IMR-90 (cell line): ENCODE measurements around the gene NFKBIA. TPM values are rescaled to one million over a fixed set of nuclear protein-coding genes. Genes with fewer than 3 reads are reported as not detected.
A peak's percentile ranks its signal among the peaks of the same experiment; 100 is the strongest.

ENCODE experiments used
- ATAC-seq: fragments of 200-7000 bp; cut with Tn5 transposase; 2 replicates; pipeline ENCODE4 v1.9.1; 2020; ENCODE audit warnings: low read depth, mild to moderate bottlenecking, moderate library complexity
- BruUV-seq: library from RNA; stranded (reverse); fragments of 400-500 nt; replicated peaks from 2 replicates; lab custom pipeline; 2021; lab: Mats Ljungman, UMichigan
- CTCF ChIA-PET: fragments of 300-600 bp; formaldehyde crosslinking; extraction: SDS; loops from one replicate; lab custom pipeline; 2021; ENCODE audit warnings: antibody characterized with exemption; lab: Yijun Ruan, JAX
- POLR2A ChIA-PET: fragments of 300-600 bp; sonication (Branson Sonifier 250); formaldehyde crosslinking; loops from one replicate; lab custom pipeline; 2022; ENCODE audit warnings: antibody characterized with exemption; ENCODE audit not compliant: unreplicated experiment; lab: Charles Lee
- DNase-seq: peaks from one replicate; pipeline ENCODE4 v3.0.0; 2013
- H2AFZ ChIP-seq: replicated peaks from 2 replicates; pipeline ENCODE3; 2013; ENCODE audit warnings: low read length, mild to moderate bottlenecking; ENCODE audit not compliant: poor library complexity
- H2AK5ac ChIP-seq: 2 replicates; pipeline ENCODE4 v1.6.1; 2013; ENCODE audit warnings: low read depth, low read length, inconsistent platforms
- H2AK9ac ChIP-seq: replicated peaks from 2 replicates; pipeline ENCODE3; 2013; ENCODE audit warnings: mild to moderate bottlenecking, low read depth, low read length, moderate library complexity; ENCODE audit not compliant: poor library complexity
- H2BK120ac ChIP-seq: 2 replicates; pipeline ENCODE4 v1.6.1; 2013; ENCODE audit warnings: low read depth, low read length, inconsistent platforms
- H2BK15ac ChIP-seq: 3 replicates; pipeline ENCODE4 v1.6.1; 2013; ENCODE audit warnings: low read depth, low read length, inconsistent platforms
- H2BK20ac ChIP-seq: 2 replicates; pipeline ENCODE4 v1.6.1; 2013; ENCODE audit warnings: low read depth, mild to moderate bottlenecking, inconsistent platforms, low read length, moderate library complexity
- H2BK5ac ChIP-seq: 2 replicates; pipeline ENCODE4 v1.6.1; 2013; ENCODE audit warnings: mild to moderate bottlenecking, low read depth, low read length, inconsistent platforms; ENCODE audit not compliant: poor library complexity, severe bottlenecking
- H3K14ac ChIP-seq: replicated peaks from 2 replicates; pipeline ENCODE4 v1.6.1; 2013; ENCODE audit warnings: low read depth, low read length, inconsistent platforms
- H3K18ac ChIP-seq: 2 replicates; pipeline ENCODE4 v1.6.1; 2013; ENCODE audit warnings: low read depth, low read length, control low read depth
- H3K23ac ChIP-seq: 2 replicates; pipeline ENCODE4 v1.6.1; 2013; ENCODE audit warnings: low read depth, low read length, inconsistent platforms
- H3K27ac ChIP-seq: 2 replicates; pipeline ENCODE4 v1.5.1; 2013; ENCODE audit warnings: mild to moderate bottlenecking, control low read depth, low read length; ENCODE audit not compliant: insufficient read depth
- H3K27me3 ChIP-seq: 2 replicates; pipeline ENCODE4 v1.6.1; 2013; ENCODE audit warnings: low read length; ENCODE audit not compliant: control insufficient read depth, insufficient read depth
- H3K36me3 ChIP-seq: 2 replicates; pipeline ENCODE4 v1.6.1; 2013; ENCODE audit warnings: low read length, mixed read lengths; ENCODE audit not compliant: control insufficient read depth, insufficient read depth
- H3K4ac ChIP-seq: 2 replicates; pipeline ENCODE4 v1.6.1; 2013; ENCODE audit warnings: low read depth, low read length, inconsistent platforms
- H3K4me1 ChIP-seq: 2 replicates; pipeline ENCODE4 v1.6.1; 2013; ENCODE audit warnings: low read length, mixed read lengths; ENCODE audit not compliant: control insufficient read depth, insufficient read depth
- H3K4me2 ChIP-seq: 2 replicates; pipeline ENCODE4 v1.6.1; 2013; ENCODE audit warnings: low read depth, mild to moderate bottlenecking, control low read depth, low read length, moderate library complexity
- H3K4me3 ChIP-seq: 2 replicates; pipeline ENCODE4 v1.5.1; 2013; ENCODE audit warnings: low read depth, mild to moderate bottlenecking, control low read depth, low read length, moderate library complexity; ENCODE audit not compliant: insufficient read depth
- H3K56ac ChIP-seq: 2 replicates; pipeline ENCODE4 v1.6.1; 2013; ENCODE audit warnings: low read length, inconsistent platforms; ENCODE audit not compliant: insufficient read depth; ENCODE audit errors: extremely low read depth
- H3K79me1 ChIP-seq, 2 experiments: 2 replicates each; pipeline ENCODE4 v1.6.1; 2013; ENCODE audit warnings: low read length in 2 of 2, inconsistent platforms in 1 of 2, low read depth in 1 of 2
- H3K9ac ChIP-seq: 2 replicates; pipeline ENCODE4 v1.6.1; 2013; ENCODE audit warnings: low read depth, low read length, control low read depth
- H3K9me1 ChIP-seq: 2 replicates; pipeline ENCODE4 v1.6.1; 2013; ENCODE audit warnings: low read length, inconsistent platforms; ENCODE audit not compliant: insufficient read depth
- H3K9me3 ChIP-seq: 2 replicates; pipeline ENCODE4 v1.6.1; 2013; ENCODE audit warnings: low read length; ENCODE audit not compliant: control insufficient read depth, insufficient read depth
- H4K20me1 ChIP-seq: 2 replicates; pipeline ENCODE4 v1.6.1; 2013; ENCODE audit warnings: low read length, inconsistent platforms; ENCODE audit not compliant: insufficient read depth
- H4K5ac ChIP-seq: 2 replicates; pipeline ENCODE4 v1.6.1; 2013; ENCODE audit warnings: mild to moderate bottlenecking, low read depth, low read length, control low read depth
- H4K8ac ChIP-seq, 2 experiments: 2 replicates each; pipeline ENCODE4 v1.6.1; 2013; ENCODE audit warnings: low read depth in 2 of 2, low read length in 2 of 2, control low read depth in 1 of 2, inconsistent platforms in 1 of 2
- H4K91ac ChIP-seq: 2 replicates; pipeline ENCODE4 v1.6.1; 2013; ENCODE audit warnings: low read depth, low read length, inconsistent platforms; ENCODE audit not compliant: insufficient read depth
- BHLHE40 ChIP-seq: fragments of 150-350 bp; IDR thresholded peaks from 2 replicates; pipeline ENCODE4 v1.6.1; 2016; ENCODE audit warnings: mild to moderate bottlenecking, low read depth, low read length
- CEBPB ChIP-seq: IDR thresholded peaks from 2 replicates; pipeline ENCODE4 v1.6.1; 2012; ENCODE audit warnings: low read depth, low read length, improper control_type of control experiment
- CHD1 ChIP-seq: IDR thresholded peaks from 2 replicates; pipeline ENCODE4 v1.6.1; 2012; ENCODE audit warnings: low read depth, low read length, improper control_type of control experiment
- CTCF ChIP-seq: conservative IDR thresholded peaks from 2 replicates; pipeline ENCODE4 v1.5.1; 2012; ENCODE audit warnings: mild to moderate bottlenecking, low read depth, low read length, improper control_type of control experiment
- ELK1 ChIP-seq: fragments of 150-350 bp; IDR thresholded peaks from 2 replicates; pipeline ENCODE4 v1.6.1; 2016; ENCODE audit warnings: low read depth, mild to moderate bottlenecking, low read length, moderate library complexity, borderline replicate concordance
- FOS ChIP-seq: fragments of 150-350 bp; IDR thresholded peaks from 2 replicates; pipeline ENCODE4 v1.6.1; 2016; ENCODE audit warnings: low read depth, low read length
- MAFK ChIP-seq: IDR thresholded peaks from 2 replicates; pipeline ENCODE4 v1.6.1; 2012; ENCODE audit warnings: low read depth, low read length, improper control_type of control experiment
- MAZ ChIP-seq: IDR thresholded peaks from 2 replicates; pipeline ENCODE4 v1.6.1; 2012; ENCODE audit warnings: low read depth, mild to moderate bottlenecking, low read length, improper control_type of control experiment, moderate library complexity, borderline replicate concordance
- MXI1 ChIP-seq: IDR thresholded peaks from 2 replicates; pipeline ENCODE4 v1.6.1; 2012; ENCODE audit warnings: low read depth, mild to moderate bottlenecking, low read length, moderate library complexity, borderline replicate concordance
- NFE2L2 ChIP-seq: fragments of 150-350 bp; IDR thresholded peaks from 2 replicates; pipeline ENCODE4 v1.6.1; 2016; ENCODE audit warnings: low read depth, mild to moderate bottlenecking, low read length
- POLR2A ChIP-seq: IDR thresholded peaks from 2 replicates; pipeline ENCODE4 v1.6.1; 2012; ENCODE audit warnings: mild to moderate bottlenecking, low read depth, low read length
- RAD21 ChIP-seq: IDR thresholded peaks from 2 replicates; pipeline ENCODE4 v1.6.1; 2012; ENCODE audit warnings: low read length, improper control_type of control experiment
- RCOR1 ChIP-seq: IDR thresholded peaks from 2 replicates; pipeline ENCODE4 v1.6.1; 2012; ENCODE audit warnings: mild to moderate bottlenecking, low read length, improper control_type of control experiment; ENCODE audit not compliant: insufficient replicate concordance
- RFX5 ChIP-seq: IDR thresholded peaks from 2 replicates; pipeline ENCODE4 v1.8.0; 2012; ENCODE audit warnings: low read depth, mild to moderate bottlenecking, low read length, moderate library complexity
- SMC3 ChIP-seq: fragments of 150-350 bp; IDR thresholded peaks from 2 replicates; pipeline ENCODE4 v1.6.1; 2016; ENCODE audit warnings: low read depth, mild to moderate bottlenecking, antibody characterized with exemption, low read length, moderate library complexity
- USF2 ChIP-seq: fragments of 150-350 bp; IDR thresholded peaks from 2 replicates; pipeline ENCODE4 v1.6.1; 2017; ENCODE audit warnings: mild to moderate bottlenecking, antibody characterized with exemption, low read length, low read depth
- WGBS, 2 experiments: methylation state at CpG; one replicate each; pipeline versions ENCODE4 v1.1.5 to v1.1.7; 2013; ENCODE audit warnings: missing lambda C conversion rate in 2 of 2; ENCODE audit not compliant: insufficient read length in 1 of 2; ENCODE audit errors: extremely low coverage in 2 of 2; 5-methylcytosine and 5-hydroxymethylcytosine counted together
- dilution Hi-C: fragments of 300-500 bp; cut with HindIII; formaldehyde crosslinking; loops from one replicate; pipeline ENCODE4 v1.14.3; 2018; ENCODE audit warnings: low sequenced_read_pairs; ENCODE audit not compliant: unreplicated experiment
- in situ Hi-C: fragments of 300-500 bp; cut with MboI; formaldehyde crosslinking; loops from 3 replicates; pipeline ENCODE4 v1.14.3; 2019; ENCODE audit warnings: low sequenced_read_pairs, inconsistent platforms, mixed read lengths
- intact Hi-C: fragments of 100-400 bp; cut with micrococcal nuclease; formaldehyde crosslinking; loops from 2 replicates; pipeline ENCODE4 v1.10.0; 2022
- polyA plus RNA-seq, 3 experiments: library from polyadenylated mRNA; depleted of rRNA; stranded (reverse); fragments of >200 nt; gene quantifications; 2 replicates each; pipeline ENCODE4 v1.2.3, GENCODE V29; 2012; ENCODE audit warnings: low replicate concordance in 1 of 3
- total RNA-seq: library from RNA; depleted of rRNA; stranded (reverse); fragments of >200 nt; gene quantifications from 2 replicates; pipeline ENCODE4 v1.2.3, GENCODE V29; 2012

NFKBIA gene
- total and polyA plus RNA-seq, 2 of the 4 experiments (the other 2 are of a cell fraction): 71.1 to 97.1 TPM

- H3K27ac ChIP-seq: no peak overlapping the region
- no peak overlapping the region for H3K56ac ChIP-seq
- no peak overlapping the region for H3K18ac ChIP-seq
- ChIA-PET POLR2A (no interaction called here), CTCF (interaction anchor here (0.5 kb wide), 1 partner anchor 9 kb away, joined by 3 read pairs; no protein-coding TSS in a partner anchor)
- no peak overlapping the region for H4K8ac ChIP-seq
- H2BK15ac ChIP-seq: no peak overlapping the region
- no peak overlapping the region for H3K9ac ChIP-seq
- no peak overlapping the region for H3K4ac ChIP-seq
- H3K9me1 ChIP-seq: peaks cover 22% of the 10 kb centered on the region
- H4K20me1 ChIP-seq: no peaks in the 10 kb centered on the region
- no peaks in the 10 kb centered on the region for H3K27me3 ChIP-seq
- no peak overlapping the region for H2BK20ac ChIP-seq
- H3K4me2 ChIP-seq: no peak overlapping the region
- no peak overlapping the region for H3K14ac ChIP-seq
- H4K91ac ChIP-seq: no peak overlapping the region
- dilution Hi-C loops: no loop called here
- no peak overlapping the region for H2BK120ac ChIP-seq
- no TSS peak for BruUV-seq
- H3K79me1 ChIP-seq: 0 out of 4 replicates have a peak, but pooled peaks cover 0 to 4% of the 10 kb centered on the region in 2 experiments
- peaks cover 31% of the 10 kb centered on the region for H3K4me1 ChIP-seq
- 89% methylated on average over 14 of the region's 24 CpGs; no CpG with 5 or more reads in 1 of the 2 experiments for WGBS, 2 experiments
- H2BK5ac ChIP-seq: no peak overlapping the region
- no peak overlapping the region for H3K23ac ChIP-seq
- ATAC-seq: no peak
- H2AK5ac ChIP-seq: no peak overlapping the region
- peak overlapping the region; percentile 59 for H2AFZ ChIP-seq
- intact Hi-C loops: no loop called here
- no peak for DNase-seq
- no peak overlapping the region for H4K5ac ChIP-seq
- TF ChIP-seq MXI1: no peak
- no peak for TF ChIP-seq FOS
- no peak for TF ChIP-seq NFE2L2
- no peak for TF ChIP-seq USF2
- no peak for TF ChIP-seq MAZ
- TF ChIP-seq RFX5: no peak
- TF ChIP-seq BHLHE40: no peak
- no peak for TF ChIP-seq MAFK
- TF ChIP-seq POLR2A: no peak
- no peak for TF ChIP-seq CHD1
- TF ChIP-seq CEBPB: no peak
- TF ChIP-seq SMC3: no peak
- TF ChIP-seq RCOR1: no peak
- no peak for TF ChIP-seq ELK1
- no peak for TF ChIP-seq RAD21
- TF ChIP-seq CTCF: no peak
- in situ Hi-C loops: no loop called here
- no peaks in the 10 kb centered on the region for H3K36me3 ChIP-seq
- H3K4me3 ChIP-seq: no peak overlapping the region
- H3K9me3 ChIP-seq: peaks cover 5% of the 10 kb centered on the region
- no peak overlapping the region for H2AK9ac ChIP-seq
Observed at GRCh38 chr14:35369701-35370191, 34.8 kb downstream of the NFKBIA start.
